Activated CD4-positive, alpha-beta T cell treated with anti-CD3 and anti-CD28 coated beads, Interleukin-2, amount 10 ng/mL, durations not matched to agents 7 days and 5 days (primary cell): ENCODE data around the gene LY6G5B. TPM values are rescaled to one million over a fixed set of nuclear protein-coding genes. Genes with fewer than 3 reads are reported as not detected.

ENCODE experiments used
- CTCF ChIA-PET: fragments of 350-600 bp; sonication (Branson Sonifier 250); formaldehyde crosslinking; loops from one replicate; lab custom pipeline; 2021; ENCODE audit warnings: antibody characterized with exemption; lab: Charles Lee
- POLR2A ChIA-PET: fragments of 350-600 bp; sonication (Branson Sonifier 250); formaldehyde crosslinking; loops from one replicate; lab custom pipeline; 2021; ENCODE audit warnings: antibody characterized with exemption; lab: Charles Lee
- DNase-seq: peaks from one replicate; pipeline ENCODE4 v3.0.0-alpha.2; 2020
- H3K27ac Mint-ChIP-seq: one replicate; pipeline ENCODE4 v1.8.0; 2021; ENCODE audit warnings: mild to moderate bottlenecking, moderate library complexity, mixed read lengths
- H3K27me3 Mint-ChIP-seq: one replicate; pipeline ENCODE4 v1.8.0; 2021; ENCODE audit warnings: mixed read lengths
- H3K36me3 Mint-ChIP-seq: one replicate; pipeline ENCODE4 v1.8.0; 2021; ENCODE audit warnings: low read depth, mixed read lengths
- H3K4me1 Mint-ChIP-seq: one replicate; pipeline ENCODE4 v1.8.0; 2021; ENCODE audit warnings: mixed read lengths
- H3K4me3 Mint-ChIP-seq: one replicate; pipeline ENCODE4 v1.8.0; 2021; ENCODE audit warnings: mild to moderate bottlenecking, moderate library complexity, mixed read lengths
- H3K9me3 Mint-ChIP-seq: one replicate; pipeline ENCODE4 v1.8.0; 2021; ENCODE audit warnings: mixed read lengths
- total RNA-seq, 2 experiments: library from RNA; stranded (reverse); gene quantifications; one replicate each; pipeline ENCODE4 v1.2.3, GENCODE V29; 2021

The LY6G5B gene
- total RNA-seq, 2 experiments from 2014 or later, result 26.0 to 27.4 TPM

- Mint-ChIP-seq H3K36me3 (peaks cover 71% of the 10 kb centered on the region), H3K4me1 (peaks cover 56% of the 10 kb centered on the region), H3K9me3 (no peaks in the 10 kb centered on the region), H3K27ac (peak overlapping the region; percentile 94), H3K4me3 (peak overlapping the region; percentile 87), H3K27me3 (no peaks in the 10 kb centered on the region)
- ChIA-PET CTCF (interaction anchor here (0.9 to 2.1 kb wide), 5 partner anchors 9 to 104 kb away, joined by 3 to 8 read pairs (median 3); partner anchors contain the start of genes APOM and LY6G5C), POLR2A (interaction anchor here (0.7 kb wide), 1 partner anchor 112 kb away, joined by 3 read pairs; no protein-coding TSS in a partner anchor)
- DNase-seq, result no peak
These were observed 3.3 kb upstream of the LY6G5B start for GRCh38 chr6:31666337-31666965.

- H3K4me3 Mint-ChIP-seq, result no peak overlapping the region
- no peaks in the 10 kb centered on the region for H3K27me3 Mint-ChIP-seq
- DNase-seq, result no peak
- POLR2A ChIA-PET, result no interaction called here
- CTCF ChIA-PET, result interaction anchor here (2.0 kb wide), 1 partner anchor 10 kb away, joined by 7 read pairs; no protein-coding TSS in a partner anchor
- peaks cover 19% of the 10 kb centered on the region for H3K36me3 Mint-ChIP-seq
- H3K4me1 Mint-ChIP-seq, result peaks cover 30% of the 10 kb centered on the region
- H3K9me3 Mint-ChIP-seq, result no peaks in the 10 kb centered on the region
- H3K27ac Mint-ChIP-seq, result no peak overlapping the region
These were observed 6.6 kb downstream of the LY6G5B start for GRCh38 chr6:31676322-31676903.

DNA sequence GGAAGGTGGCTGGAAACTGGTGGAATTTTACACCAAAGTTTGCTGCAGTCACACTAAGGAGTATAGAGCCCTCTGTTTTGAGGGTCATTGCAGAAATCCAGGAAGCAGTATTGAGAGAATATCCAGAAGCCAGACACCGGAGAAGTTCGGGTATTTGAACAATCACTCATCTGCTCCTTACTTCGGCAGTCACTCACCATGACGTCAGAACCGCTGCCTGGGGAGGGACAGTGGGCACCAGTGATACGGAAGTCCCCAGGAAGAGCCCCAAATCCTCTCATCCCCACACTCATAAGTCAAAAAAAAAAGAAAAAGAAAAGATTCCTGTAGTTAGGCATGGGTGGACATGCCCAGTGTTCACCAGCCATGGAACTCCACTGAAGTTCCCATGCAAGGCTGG lies 7.1 kb downstream of the LY6G5B start:
- DNase-seq, result no peak
- Mint-ChIP-seq H3K9me3 (no peaks in the 10 kb centered on the region), H3K27ac (no peak overlapping the region), H3K4me1 (peaks cover 35% of the 10 kb centered on the region), H3K27me3 (no peaks in the 10 kb centered on the region), H3K36me3 (peaks cover 14% of the 10 kb centered on the region), H3K4me3 (no peak overlapping the region)
- POLR2A ChIA-PET, result interaction anchor here (0.5 kb wide), 1 partner anchor 121 kb away, joined by 6 read pairs; no protein-coding TSS in a partner anchor
- CTCF ChIA-PET, result interaction anchor here (2.0 kb wide), 1 partner anchor 10 kb away, joined by 7 read pairs; no protein-coding TSS in a partner anchor

- Mint-ChIP-seq H3K36me3 (peaks cover 6% of the 10 kb centered on the region), H3K27me3 (no peaks in the 10 kb centered on the region), H3K4me1 (peaks cover 40% of the 10 kb centered on the region), H3K9me3 (no peaks in the 10 kb centered on the region), H3K4me3 (no peak overlapping the region), H3K27ac (no peak overlapping the region)
- POLR2A ChIA-PET, result no interaction called here
- CTCF ChIA-PET, result interaction anchor here (0.8 to 2.0 kb wide), 2 partner anchors 11 to 152 kb away, joined by 4 to 7 read pairs; no protein-coding TSS in a partner anchor
- no peak for DNase-seq
These were observed 8.2 kb downstream of the LY6G5B start for GRCh38 chr6:31677955-31678354.

DNA sequence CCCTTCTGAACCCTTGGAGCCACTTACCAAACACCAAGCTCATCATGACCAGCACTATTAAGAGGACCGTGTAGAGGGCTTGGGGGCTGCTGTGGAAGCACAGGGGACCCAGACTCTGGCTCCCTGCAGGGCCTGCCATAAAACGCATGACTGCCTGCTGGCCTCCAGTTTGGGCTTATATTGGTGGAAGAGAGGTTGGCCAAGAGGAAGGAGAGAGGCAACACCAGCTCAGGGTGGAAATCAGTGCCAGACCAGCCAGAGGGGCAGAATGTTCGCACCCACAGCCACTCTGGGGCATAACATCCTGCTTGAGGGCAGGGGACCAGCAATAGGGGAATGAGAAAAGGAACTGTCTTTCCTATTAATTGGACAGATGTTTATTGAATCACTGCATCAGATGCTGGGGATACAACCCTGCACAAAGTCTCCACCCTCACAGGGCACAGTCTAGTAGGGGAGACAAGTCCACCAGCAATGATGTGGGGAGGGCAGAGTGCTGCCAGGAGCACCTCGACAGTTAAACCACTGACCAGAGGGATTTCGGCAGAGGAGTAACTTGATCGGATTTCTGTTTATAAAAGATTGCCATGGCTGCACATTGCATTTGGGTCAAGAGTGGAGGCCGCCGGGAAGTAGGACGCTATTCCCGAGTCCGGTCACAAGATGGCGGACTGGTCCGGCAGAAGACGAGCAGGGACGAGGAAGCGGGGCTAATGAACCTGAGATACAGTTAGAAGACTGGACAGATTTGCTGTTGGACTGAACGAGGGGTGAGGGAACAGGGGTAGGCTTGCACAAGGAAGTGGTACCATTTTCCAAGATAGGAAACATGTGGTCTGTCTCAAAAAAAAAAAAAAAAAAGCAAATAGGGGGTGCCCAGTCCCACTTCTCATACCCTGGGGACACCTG lies 10.7 kb downstream of the LY6G5B start, which contains the start of gene LY6G5C:
Gene LY6G5C, minus strand, starts transcription at position 842 of the 909 bp plus-strand sequence. Its CDS starts 694 bp downstream, at position 148.
- DNase-seq, result peak; percentile 66
- peaks cover 40% of the 10 kb centered on the region for H3K4me1 Mint-ChIP-seq
- ChIA-PET CTCF (interaction anchor here (0.6 to 1.8 kb wide), 12 partner anchors 10 to 424 kb away, joined by 3 to 8 read pairs (median 3); partner anchors contain the start of genes DDAH2 and NFKBIL1), POLR2A (no interaction called here)
- peak within 1 kb of the TSS; percentile 62 for H3K27ac Mint-ChIP-seq
- no peaks in the 10 kb centered on the region for H3K27me3 Mint-ChIP-seq
- H3K9me3 Mint-ChIP-seq, result no peaks in the 10 kb centered on the region
- no peaks in the 10 kb centered on the region for H3K36me3 Mint-ChIP-seq
- H3K4me3 Mint-ChIP-seq, result peak within 1 kb of the TSS; percentile 72

- peak overlapping the region; percentile 62 for H3K27ac Mint-ChIP-seq
- H3K27me3 Mint-ChIP-seq, result no peaks in the 10 kb centered on the region
- H3K4me3 Mint-ChIP-seq, result peak overlapping the region; percentile 72
- ChIA-PET CTCF (interaction anchor here (0.6 to 1.8 kb wide), 10 partner anchors 10 to 423 kb away, joined by 3 to 8 read pairs (median 3); partner anchors contain the start of gene DDAH2), POLR2A (no interaction called here)
- no peaks in the 10 kb centered on the region for H3K9me3 Mint-ChIP-seq
- peaks cover 40% of the 10 kb centered on the region for H3K4me1 Mint-ChIP-seq
- H3K36me3 Mint-ChIP-seq, result peaks cover 6% of the 10 kb centered on the region
- DNase-seq, result peak; percentile 41
These were observed 11.4 kb downstream of the LY6G5B start for GRCh38 chr6:31681135-31681671.

- ChIA-PET CTCF (interaction anchor here (0.6 to 1.7 kb wide), 2 partner anchors 12 to 55 kb away, joined by 3 to 4 read pairs; no protein-coding TSS in a partner anchor), POLR2A (no interaction called here)
- Mint-ChIP-seq H3K4me3 (no peak overlapping the region), H3K36me3 (peaks cover 23% of the 10 kb centered on the region), H3K27ac (no peak overlapping the region), H3K4me1 (peaks cover 32% of the 10 kb centered on the region), H3K27me3 (no peaks in the 10 kb centered on the region), H3K9me3 (no peaks in the 10 kb centered on the region)
- DNase-seq, result no peak
These were observed 13.8 kb downstream of the LY6G5B start for GRCh38 chr6:31683591-31683990.

DNA sequence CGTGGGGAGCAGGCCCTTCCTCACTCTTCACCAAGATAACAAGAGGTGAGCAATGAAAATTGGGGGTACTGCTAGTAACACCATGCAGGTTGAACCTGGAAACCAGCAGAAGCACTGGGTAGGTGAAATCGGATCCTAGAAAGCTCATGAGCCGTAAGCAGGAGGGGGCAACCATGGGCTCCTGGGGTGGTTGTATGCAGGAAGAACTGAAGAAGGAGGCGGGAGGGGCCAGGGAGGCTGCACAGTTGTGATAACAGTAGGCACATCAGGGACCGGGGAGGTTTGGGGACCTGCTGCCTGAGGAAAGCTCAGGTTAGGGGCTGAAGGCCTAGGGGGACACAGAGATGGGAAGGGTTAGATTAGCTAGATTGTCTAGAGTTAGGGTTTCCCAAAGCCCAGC lies 16.7 kb downstream of the LY6G5B start:
- DNase-seq, result no peak
- ChIA-PET POLR2A (no interaction called here), CTCF (interaction anchor here (0.5 kb wide), 1 partner anchor 179 kb away, joined by 3 read pairs; no protein-coding TSS in a partner anchor)
- peaks cover 41% of the 10 kb centered on the region for H3K36me3 Mint-ChIP-seq
- no peak overlapping the region for H3K27ac Mint-ChIP-seq
- H3K4me1 Mint-ChIP-seq, result peaks cover 9% of the 10 kb centered on the region
- no peaks in the 10 kb centered on the region for H3K27me3 Mint-ChIP-seq
- H3K9me3 Mint-ChIP-seq, result no peaks in the 10 kb centered on the region
- H3K4me3 Mint-ChIP-seq, result no peak overlapping the region

DNA sequence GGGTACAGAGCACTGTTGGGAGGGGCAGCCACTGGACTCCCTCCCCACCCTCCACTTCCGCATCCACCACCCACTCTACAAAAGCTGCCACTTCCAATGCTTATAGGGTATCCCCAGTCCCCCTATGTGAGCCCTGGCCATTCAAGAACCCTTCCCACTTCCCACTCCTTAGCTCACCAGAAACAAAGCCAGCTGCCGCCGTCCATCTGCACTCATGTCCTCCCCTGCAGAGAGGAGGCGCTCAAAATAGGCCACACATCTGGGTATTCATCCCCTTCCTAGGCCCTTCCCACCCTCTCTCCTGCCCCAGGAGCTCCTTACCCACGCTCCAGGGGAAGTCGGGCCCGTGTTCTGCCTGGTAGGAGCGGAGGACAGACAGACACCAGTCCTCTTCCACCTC lies 17.5 kb downstream of the LY6G5B start:
- no peak for DNase-seq
- Mint-ChIP-seq H3K36me3 (peaks cover 43% of the 10 kb centered on the region), H3K9me3 (no peaks in the 10 kb centered on the region), H3K4me3 (no peak overlapping the region), H3K27ac (no peak overlapping the region), H3K27me3 (no peaks in the 10 kb centered on the region), H3K4me1 (peaks cover under 1% of the 10 kb centered on the region)
- POLR2A ChIA-PET, result no interaction called here
- CTCF ChIA-PET, result interaction anchor here (0.5 to 1.2 kb wide), 4 partner anchors 9 to 178 kb away, joined by 3 read pairs; no protein-coding TSS in a partner anchor

- Mint-ChIP-seq H3K36me3 (peaks cover 49% of the 10 kb centered on the region), H3K4me1 (no peaks in the 10 kb centered on the region), H3K27me3 (no peaks in the 10 kb centered on the region), H3K9me3 (no peaks in the 10 kb centered on the region), H3K27ac (no peak overlapping the region), H3K4me3 (no peak overlapping the region)
- CTCF ChIA-PET, result interaction anchor here (0.6 to 1.5 kb wide), 4 partner anchors 9 to 82 kb away, joined by 3 to 4 read pairs (median 3); no protein-coding TSS in a partner anchor
- no peak for DNase-seq
- POLR2A ChIA-PET, result no interaction called here
These were observed 18.3 kb downstream of the LY6G5B start for GRCh38 chr6:31687860-31688693.
